HepG2 (cell line): ENCODE results near the gene CAMK4.
"Not testable (repeated sequence)": the region's sequence is repeated elsewhere in the genome, so short reads cannot be mapped to it uniquely, and the experiment has no call there.

Experiments
- CHD2 ChIP-seq: IDR thresholded peaks from 2 replicates; pipeline ENCODE4 v1.6.1; 2011; ENCODE audit warnings: low read depth, low read length, improper control_type of control experiment
- FOXK2 ChIP-seq: fragments of 450-650 bp; IDR thresholded peaks from 2 replicates; pipeline ENCODE4 v1.6.1; 2016
- ONECUT2 ChIP-seq: sonication (generic); formaldehyde crosslinking; IDR thresholded peaks from 2 replicates; pipeline ENCODE4 v1.4.0; 2020; ENCODE audit warnings: missing genetic modification reagents
- ZNF230 ChIP-seq: sonication (generic); formaldehyde crosslinking; IDR thresholded peaks from 2 replicates; pipeline ENCODE4 v1.4.0; 2020; ENCODE audit warnings: mild to moderate bottlenecking, missing genetic modification reagents

- not testable (repeated sequence) for TF ChIP-seq CHD2; FOXK2; ZNF230; ONECUT2 (CRISPR knock-in tag)
These were observed 134.5 kb downstream of the CAMK4 start for GRCh38 chr5:111358726-111359125.
